Gastrocnemius medialis (tissue), 4 donors: Measurements from ENCODE around the gene AFP. TPM values are rescaled to one million over a fixed set of nuclear protein-coding genes. Genes with fewer than 3 reads are reported as not detected.

Source experiments
- ATAC-seq, 2 donors: fragments of 150-250 bp; one replicate each; pipeline ENCODE4 v1.9.1; 2016
- DNase-seq, 2 donors: peaks; one replicate each; pipeline ENCODE4 v3.0.0-alpha.2; 2019
- H3K27ac ChIP-seq, 4 donors: fragments of 200-600 bp; sonication (generic); 1 replicate in 1 of 4; 2 replicates in 3 of 4; pipeline ENCODE4 v1.5.1; 2016 to 2018; ENCODE audit warnings: mild to moderate bottlenecking in 2 of 4, moderate library complexity in 1 of 4
- H3K27me3 ChIP-seq, 3 donors: fragments of 200-600 bp; sonication (generic) in 2 of 3; 1 replicate in 1 of 3; 2 replicates in 2 of 3; pipeline versions ENCODE4 v1.5.1 to v1.6.0; 2016 to 2019; ENCODE audit warnings: mild to moderate bottlenecking in 1 of 3, moderate library complexity in 1 of 3
- H3K36me3 ChIP-seq, 2 donors: fragments of 200-600 bp; sonication (generic) in 1 of 2; one replicate each; pipeline ENCODE4 v1.5.1; 2017 to 2018
- H3K4me1 ChIP-seq, 2 donors: fragments of 200-600 bp; sonication (generic) in 1 of 2; one replicate each; pipeline ENCODE4 v1.5.1; 2016 to 2017; ENCODE audit warnings: mild to moderate bottlenecking in 2 of 2
- H3K4me3 ChIP-seq, 4 donors: fragments of 200-600 bp; sonication (generic) in 3 of 4; 1 replicate in 1 of 4; 2 replicates in 3 of 4; pipeline ENCODE4 v1.5.1; 2016 to 2019; ENCODE audit warnings: mild to moderate bottlenecking in 2 of 4
- H3K9me3 ChIP-seq, 3 donors: fragments of 200-600 bp; sonication (generic) in 2 of 3; 1 replicate in 1 of 3; 2 replicates in 2 of 3; pipeline ENCODE4 v1.5.1; 2016 to 2019
- POLR2A ChIP-seq, 2 donors: fragments of 450-650 bp; IDR thresholded peaks; one replicate each; pipeline ENCODE4 v1.6.1; 2017; ENCODE audit warnings: antibody characterized with exemption in 2 of 2, mild to moderate bottlenecking in 2 of 2, moderate library complexity in 2 of 2
- in situ Hi-C, 4 donors: fragments of 200-750 bp; cut with MboI; loops; one replicate each; pipeline versions ENCODE4 v1.15.0 to v1.8.0; 2017; ENCODE audit warnings: low sequenced_read_pairs in 4 of 4
- intact Hi-C: fragments of 100-400 bp; cut with DNase I; formaldehyde crosslinking; loops from one replicate; pipeline ENCODE4 v1.15.1; 2023; ENCODE audit warnings: low total_unique reads
- total RNA-seq, 4 donors: library from RNA; depleted of rRNA; stranded (reverse); fragments of >200 nt; gene quantifications; one replicate each; pipeline versions ENCODE4 v1.1.0 to v1.2.3, GENCODE V29; 2016
- TF ChIP-seq, protein P1 (sequence below), 5 experiments: fragments of 450-650 bp in 3 of 5; fragments of 200-600 bp in 2 of 5; sonication (generic) in 2 of 5; IDR thresholded peaks in 4 of 5; conservative IDR thresholded peaks in 1 of 5; 1 replicate in 4 of 5; 2 replicates in 1 of 5; pipeline ENCODE4 v1.5.1; 2016 to 2019; ENCODE audit warnings: antibody characterized with exemption in 5 of 5, mild to moderate bottlenecking in 3 of 5, moderate library complexity in 3 of 5

Gene AFP
- total RNA-seq, 4 donors from 2014 or later: not detected

DNA sequence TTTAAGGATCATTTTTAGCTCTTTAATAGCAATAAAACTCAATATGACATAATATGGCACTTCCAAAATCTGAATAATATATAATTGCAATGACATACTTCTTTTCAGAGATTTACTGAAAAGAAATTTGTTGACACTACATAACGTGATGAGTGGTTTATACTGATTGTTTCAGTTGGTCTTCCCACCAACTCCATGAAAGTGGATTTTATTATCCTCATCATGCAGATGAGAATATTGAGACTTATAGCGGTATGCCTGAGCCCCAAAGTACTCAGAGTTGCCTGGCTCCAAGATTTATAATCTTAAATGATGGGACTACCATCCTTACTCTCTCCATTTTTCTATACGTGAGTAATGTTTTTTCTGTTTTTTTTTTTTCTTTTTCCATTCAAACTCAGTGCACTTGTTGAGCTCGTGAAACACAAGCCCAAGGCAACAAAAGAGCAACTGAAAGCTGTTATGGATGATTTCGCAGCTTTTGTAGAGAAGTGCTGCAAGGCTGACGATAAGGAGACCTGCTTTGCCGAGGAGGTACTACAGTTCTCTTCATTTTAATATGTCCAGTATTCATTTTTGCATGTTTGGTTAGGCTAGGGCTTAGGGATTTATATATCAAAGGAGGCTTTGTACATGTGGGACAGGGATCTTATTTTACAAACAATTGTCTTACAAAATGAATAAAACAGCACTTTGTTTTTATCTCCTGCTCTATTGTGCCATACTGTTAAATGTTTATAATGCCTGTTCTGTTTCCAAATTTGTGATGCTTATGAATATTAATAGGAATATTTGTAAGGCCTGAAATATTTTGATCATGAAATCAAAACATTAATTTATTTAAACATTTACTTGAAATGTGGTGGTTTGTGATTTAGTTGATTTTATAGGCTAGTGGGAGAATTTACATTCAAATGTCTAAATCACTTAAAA lies 16.6 kb upstream of the AFP start:
- Histone ChIP-seq H3K9me3 (no peaks in the 10 kb centered on the region), H3K27ac (no peak overlapping the region), H3K36me3 (no peaks in the 10 kb centered on the region), H3K4me1 (no peaks in the 10 kb centered on the region), H3K4me3 (no peak overlapping the region), H3K27me3 (no peaks in the 10 kb centered on the region)
- TF ChIP-seq POLR2A (IDR thresholded peaks at IDR 0.05): no peak
- TF ChIP-seq, protein P1, sequence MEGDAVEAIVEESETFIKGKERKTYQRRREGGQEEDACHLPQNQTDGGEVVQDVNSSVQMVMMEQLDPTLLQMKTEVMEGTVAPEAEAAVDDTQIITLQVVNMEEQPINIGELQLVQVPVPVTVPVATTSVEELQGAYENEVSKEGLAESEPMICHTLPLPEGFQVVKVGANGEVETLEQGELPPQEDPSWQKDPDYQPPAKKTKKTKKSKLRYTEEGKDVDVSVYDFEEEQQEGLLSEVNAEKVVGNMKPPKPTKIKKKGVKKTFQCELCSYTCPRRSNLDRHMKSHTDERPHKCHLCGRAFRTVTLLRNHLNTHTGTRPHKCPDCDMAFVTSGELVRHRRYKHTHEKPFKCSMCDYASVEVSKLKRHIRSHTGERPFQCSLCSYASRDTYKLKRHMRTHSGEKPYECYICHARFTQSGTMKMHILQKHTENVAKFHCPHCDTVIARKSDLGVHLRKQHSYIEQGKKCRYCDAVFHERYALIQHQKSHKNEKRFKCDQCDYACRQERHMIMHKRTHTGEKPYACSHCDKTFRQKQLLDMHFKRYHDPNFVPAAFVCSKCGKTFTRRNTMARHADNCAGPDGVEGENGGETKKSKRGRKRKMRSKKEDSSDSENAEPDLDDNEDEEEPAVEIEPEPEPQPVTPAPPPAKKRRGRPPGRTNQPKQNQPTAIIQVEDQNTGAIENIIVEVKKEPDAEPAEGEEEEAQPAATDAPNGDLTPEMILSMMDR (IDR thresholded peaks at IDR 0.05 in 4 of 5, conservative IDR thresholded peaks at IDR 0.05 in 1 of 5): no peak
- intact Hi-C loops: no loop called here
- DNase-seq: no peak
- in situ Hi-C loops: no loop called here
- no peak for ATAC-seq

DNA sequence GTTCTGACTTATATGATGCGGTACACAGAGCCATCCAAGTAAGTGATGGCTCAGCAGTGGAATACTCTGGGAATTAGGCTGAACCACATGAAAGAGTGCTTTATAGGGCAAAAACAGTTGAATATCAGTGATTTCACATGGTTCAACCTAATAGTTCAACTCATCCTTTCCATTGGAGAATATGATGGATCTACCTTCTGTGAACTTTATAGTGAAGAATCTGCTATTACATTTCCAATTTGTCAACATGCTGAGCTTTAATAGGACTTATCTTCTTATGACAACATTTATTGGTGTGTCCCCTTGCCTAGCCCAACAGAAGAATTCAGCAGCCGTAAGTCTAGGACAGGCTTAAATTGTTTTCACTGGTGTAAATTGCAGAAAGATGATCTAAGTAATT lies 15.4 kb upstream of the AFP start:
- Histone ChIP-seq H3K36me3 (no peaks in the 10 kb centered on the region), H3K27me3 (no peaks in the 10 kb centered on the region), H3K4me3 (no peak overlapping the region), H3K9me3 (no peaks in the 10 kb centered on the region), H3K4me1 (no peaks in the 10 kb centered on the region), H3K27ac (no peak overlapping the region)
- in situ Hi-C loops (no loop called here), intact Hi-C loops (no loop called here)
- ATAC-seq (no peak), DNase-seq (no peak)
- TF ChIP-seq, protein P1 (IDR thresholded peaks at IDR 0.05 in 4 of 5, conservative IDR thresholded peaks at IDR 0.05 in 1 of 5): no peak
- no peak for TF ChIP-seq POLR2A (IDR thresholded peaks at IDR 0.05)

DNA sequence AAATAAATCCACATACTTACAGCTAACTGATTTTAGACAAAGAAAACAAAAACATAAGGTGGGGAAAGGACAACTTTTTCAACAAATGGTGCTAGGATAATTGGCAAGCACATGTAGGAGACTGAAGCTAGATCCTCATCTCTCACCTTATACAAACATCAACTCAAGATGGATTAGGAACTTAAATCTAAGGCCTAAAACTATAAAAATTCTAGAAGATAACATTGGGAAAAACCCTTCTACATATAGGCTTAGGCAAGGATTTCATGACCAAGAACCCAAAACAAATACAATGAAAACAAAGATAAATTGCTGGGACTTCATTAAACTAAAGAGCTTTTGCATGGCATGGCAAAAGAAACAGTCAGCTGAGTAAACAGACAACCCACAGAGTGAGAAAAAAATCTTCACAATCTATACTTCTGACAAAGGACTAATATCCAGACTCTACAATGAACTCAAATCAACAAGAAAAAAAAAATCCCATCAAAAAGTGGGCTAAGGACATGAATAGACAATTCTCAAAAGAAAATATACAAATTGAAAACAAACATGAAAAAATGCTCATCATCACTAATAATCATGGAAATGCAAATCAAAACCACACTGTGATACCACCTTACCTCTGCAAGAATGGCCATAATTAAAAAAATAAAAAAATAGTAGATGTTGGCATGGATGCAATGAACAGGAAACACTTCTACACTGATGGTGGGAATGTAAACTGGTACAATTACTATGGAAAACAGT lies 14.1 kb upstream of the AFP start:
- no peak overlapping the region for H3K4me3 ChIP-seq
- H3K27ac ChIP-seq: no peak overlapping the region
- H3K36me3 ChIP-seq: no peaks in the 10 kb centered on the region
- TF ChIP-seq POLR2A (IDR thresholded peaks at IDR 0.05): no peak
- TF ChIP-seq, protein P1 (IDR thresholded peaks at IDR 0.05 in 4 of 5, conservative IDR thresholded peaks at IDR 0.05 in 1 of 5): no peak
- H3K9me3 ChIP-seq: no peaks in the 10 kb centered on the region
- intact Hi-C loops: no loop called here
- H3K4me1 ChIP-seq: no peaks in the 10 kb centered on the region
- in situ Hi-C loops: no loop called here
- H3K27me3 ChIP-seq: no peaks in the 10 kb centered on the region
- ATAC-seq: no peak
- DNase-seq: no peak

DNA sequence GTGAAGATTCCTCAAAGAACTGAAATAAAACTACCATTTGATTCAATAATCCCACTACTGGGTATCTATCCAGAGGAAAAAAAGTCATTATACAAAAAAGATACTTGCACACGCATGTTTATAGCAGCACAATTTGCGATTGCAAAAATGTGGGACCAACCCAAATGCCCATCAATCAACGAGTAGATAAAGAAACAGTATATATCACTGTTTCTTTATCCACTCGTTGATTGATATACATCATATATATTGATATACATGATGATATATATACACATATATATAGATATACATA lies 13.6 kb upstream of the AFP start:
- no peak for ATAC-seq
- Histone ChIP-seq H3K9me3 (no peaks in the 10 kb centered on the region), H3K36me3 (no peaks in the 10 kb centered on the region), H3K27me3 (no peaks in the 10 kb centered on the region), H3K4me1 (no peaks in the 10 kb centered on the region), H3K4me3 (no peak overlapping the region), H3K27ac (no peak overlapping the region)
- no peak for DNase-seq
- intact Hi-C loops: no loop called here
- TF ChIP-seq POLR2A (IDR thresholded peaks at IDR 0.05): no peak
- in situ Hi-C loops: no loop called here

DNA sequence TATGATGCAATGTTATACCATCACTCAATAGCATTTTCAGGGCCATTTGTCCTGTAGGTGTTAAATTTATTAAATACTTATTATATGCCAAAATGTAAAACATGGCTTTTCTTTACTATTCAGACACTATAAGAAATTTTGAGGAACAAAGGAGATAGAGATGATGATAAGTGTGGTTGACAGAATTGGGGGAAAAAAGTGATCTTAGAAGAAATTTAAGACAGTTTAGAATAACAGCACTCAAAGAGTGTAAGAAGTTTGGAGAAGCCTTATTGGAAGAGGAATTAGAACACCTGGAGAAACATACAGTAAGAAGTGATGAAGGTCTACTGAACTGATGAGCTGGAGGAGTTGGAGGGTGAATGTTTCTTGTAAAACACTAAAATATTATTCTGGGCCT lies 12.8 kb upstream of the AFP start:
- Histone ChIP-seq H3K4me3 (no peak overlapping the region), H3K27ac (no peak overlapping the region), H3K36me3 (no peaks in the 10 kb centered on the region), H3K4me1 (no peaks in the 10 kb centered on the region), H3K9me3 (no peaks in the 10 kb centered on the region), H3K27me3 (no peaks in the 10 kb centered on the region)
- DNase-seq: no peak
- intact Hi-C loops (no loop called here), in situ Hi-C loops (no loop called here)
- no peak for ATAC-seq
- TF ChIP-seq, protein P1 (IDR thresholded peaks at IDR 0.05 in 4 of 5, conservative IDR thresholded peaks at IDR 0.05 in 1 of 5): no peak
- no peak for TF ChIP-seq POLR2A (IDR thresholded peaks at IDR 0.05)
